Type B pancreatic cell (in vitro differentiated cells): Measurements from ENCODE around the gene ECI1. TPM values are rescaled to one million over a fixed set of nuclear protein-coding genes. Genes with fewer than 3 reads are reported as not detected.
A peak's percentile ranks its signal among the peaks of the same experiment; 100 is the strongest.

Experiments used
- DNase-seq: peaks from one replicate; pipeline ENCODE4 v3.0.0; 2021; ENCODE audit warnings: mixed read lengths; ENCODE audit not compliant: unreplicated experiment; ENCODE audit errors: extremely low spot score
- H3K27ac Mint-ChIP-seq: 2 replicates; pipeline ENCODE4 v1.8.0; 2021; ENCODE audit warnings: mild to moderate bottlenecking, mixed read lengths
- H3K27me3 Mint-ChIP-seq: 2 replicates; pipeline ENCODE4 v1.8.0; 2021; ENCODE audit warnings: mixed read lengths
- H3K36me3 Mint-ChIP-seq: 2 replicates; pipeline ENCODE4 v1.8.0; 2021; ENCODE audit warnings: mixed read lengths
- H3K4me1 Mint-ChIP-seq: one replicate; pipeline ENCODE4 v1.8.0; 2021; ENCODE audit warnings: mixed read lengths; ENCODE audit not compliant: unreplicated experiment
- H3K4me3 Mint-ChIP-seq: 2 replicates; pipeline ENCODE4 v1.8.0; 2021; ENCODE audit warnings: mild to moderate bottlenecking, mixed read lengths
- H3K9me3 Mint-ChIP-seq: 2 replicates; pipeline ENCODE4 v1.8.0; 2021; ENCODE audit warnings: mixed read lengths
- total RNA-seq: library from RNA; stranded (reverse); gene quantifications from 2 replicates; pipeline ENCODE4 v1.2.1, GENCODE V29; 2021; ENCODE audit warnings: low replicate concordance
- TF ChIP-seq, protein P1 (sequence below): fragments of 200-600 bp; sonication (generic); conservative IDR thresholded peaks from 2 replicates; pipeline ENCODE4 v1.5.0; 2021; ENCODE audit warnings: antibody characterized with exemption, mild to moderate bottlenecking

The ECI1 gene
- total RNA-seq, 1 donor from 2014 or later = 72.7 TPM

DNA sequence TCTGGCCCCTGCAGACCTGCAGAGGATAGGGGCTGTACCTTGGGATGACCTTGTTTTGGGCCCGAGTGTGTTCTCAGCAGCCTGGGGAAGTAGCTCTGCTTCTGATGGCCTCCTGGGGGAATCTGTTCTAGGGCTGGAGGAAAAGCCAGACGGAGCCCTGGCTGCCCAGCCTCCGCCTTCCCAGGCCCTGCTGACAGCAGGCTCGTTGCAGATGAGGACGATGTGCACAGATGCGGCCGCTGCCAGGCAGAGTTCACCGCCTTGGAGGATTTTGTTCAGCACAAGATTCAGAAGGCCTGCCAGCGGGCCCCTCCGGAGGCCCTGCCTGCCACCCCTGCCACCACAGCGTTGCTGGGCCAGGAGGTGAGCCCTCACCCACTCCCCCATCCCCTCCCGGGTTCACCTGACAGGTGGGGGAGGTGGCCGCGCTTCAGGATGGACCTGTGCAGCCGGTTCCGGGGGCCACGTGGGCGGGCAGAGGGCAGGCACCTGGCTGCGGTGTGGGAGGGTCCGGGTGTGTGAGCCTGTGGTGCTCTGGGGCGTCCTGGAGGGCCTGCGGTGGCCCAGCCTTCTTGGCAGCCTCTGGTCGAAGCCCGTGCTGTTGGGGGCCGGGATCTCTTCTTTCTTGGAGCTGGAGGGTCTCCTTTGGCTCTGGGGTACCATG is 23.1 kb downstream of the ECI1 start:
- DNase-seq = no peak
- Mint-ChIP-seq H3K4me3 (no peak overlapping the region), H3K4me1 (peaks cover 4% of the 10 kb centered on the region), H3K27ac (no peak overlapping the region), H3K36me3 (no peaks in the 10 kb centered on the region), H3K9me3 (no peaks in the 10 kb centered on the region), H3K27me3 (no peaks in the 10 kb centered on the region)
- TF ChIP-seq, protein P1, sequence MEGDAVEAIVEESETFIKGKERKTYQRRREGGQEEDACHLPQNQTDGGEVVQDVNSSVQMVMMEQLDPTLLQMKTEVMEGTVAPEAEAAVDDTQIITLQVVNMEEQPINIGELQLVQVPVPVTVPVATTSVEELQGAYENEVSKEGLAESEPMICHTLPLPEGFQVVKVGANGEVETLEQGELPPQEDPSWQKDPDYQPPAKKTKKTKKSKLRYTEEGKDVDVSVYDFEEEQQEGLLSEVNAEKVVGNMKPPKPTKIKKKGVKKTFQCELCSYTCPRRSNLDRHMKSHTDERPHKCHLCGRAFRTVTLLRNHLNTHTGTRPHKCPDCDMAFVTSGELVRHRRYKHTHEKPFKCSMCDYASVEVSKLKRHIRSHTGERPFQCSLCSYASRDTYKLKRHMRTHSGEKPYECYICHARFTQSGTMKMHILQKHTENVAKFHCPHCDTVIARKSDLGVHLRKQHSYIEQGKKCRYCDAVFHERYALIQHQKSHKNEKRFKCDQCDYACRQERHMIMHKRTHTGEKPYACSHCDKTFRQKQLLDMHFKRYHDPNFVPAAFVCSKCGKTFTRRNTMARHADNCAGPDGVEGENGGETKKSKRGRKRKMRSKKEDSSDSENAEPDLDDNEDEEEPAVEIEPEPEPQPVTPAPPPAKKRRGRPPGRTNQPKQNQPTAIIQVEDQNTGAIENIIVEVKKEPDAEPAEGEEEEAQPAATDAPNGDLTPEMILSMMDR = no peak

DNA sequence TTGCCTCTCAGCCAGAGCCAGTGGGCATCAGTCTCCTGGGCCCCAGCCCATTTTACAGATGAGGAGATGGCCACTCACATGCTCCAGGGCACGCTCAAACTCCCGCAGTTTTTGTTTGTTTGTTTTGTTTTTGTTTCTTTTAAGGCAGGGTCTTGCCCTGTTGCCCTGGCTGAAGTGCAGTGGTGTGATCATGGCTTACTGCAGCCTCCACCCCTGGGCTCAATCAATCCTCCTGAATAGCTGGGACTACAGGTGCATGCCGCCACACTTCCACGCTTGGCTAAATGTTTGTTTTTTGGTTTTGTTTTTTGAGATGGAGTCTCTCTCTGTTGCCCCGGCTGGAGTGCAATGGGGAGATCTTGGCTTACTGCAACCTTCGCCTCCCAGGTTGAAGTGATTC is 24.5 kb downstream of the ECI1 start:
- Mint-ChIP-seq H3K4me1 (peaks cover 4% of the 10 kb centered on the region), H3K36me3 (no peaks in the 10 kb centered on the region), H3K27ac (peak overlapping the region; percentile 35), H3K9me3 (no peaks in the 10 kb centered on the region), H3K4me3 (no peak overlapping the region), H3K27me3 (no peaks in the 10 kb centered on the region)
- TF ChIP-seq, protein P1 = no peak
- DNase-seq = no peak

DNA sequence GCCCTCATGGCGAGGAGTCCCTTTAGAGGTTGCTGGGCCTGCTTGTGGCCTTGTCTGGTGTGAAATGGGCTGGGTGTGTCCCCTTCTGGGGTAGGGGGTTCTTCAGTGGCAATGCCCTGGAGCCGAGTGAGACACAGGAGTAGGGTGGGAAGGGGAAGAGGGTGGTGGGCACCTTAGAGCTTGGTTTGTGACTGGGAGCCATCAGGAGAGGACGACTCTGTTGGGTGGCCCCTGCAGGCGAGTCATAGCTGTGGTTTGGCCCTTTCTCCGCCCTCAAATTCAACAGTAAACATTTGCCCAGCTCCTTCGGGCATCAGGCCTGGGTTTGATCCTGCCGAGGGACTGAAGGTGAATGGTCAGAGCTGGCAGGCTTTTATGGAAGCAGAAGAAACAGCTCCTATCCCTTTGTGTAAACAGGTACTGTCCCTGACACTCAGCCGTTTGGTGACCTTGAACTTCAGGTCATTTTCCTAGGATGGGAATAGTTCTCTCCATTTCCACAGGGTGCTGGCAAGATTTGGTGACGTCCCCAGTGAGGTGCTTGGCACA is 25.1 kb downstream of the ECI1 start:
- H3K4me3 Mint-ChIP-seq = peak overlapping the region; percentile 59
- peaks cover 4% of the 10 kb centered on the region for H3K4me1 Mint-ChIP-seq
- no peaks in the 10 kb centered on the region for H3K36me3 Mint-ChIP-seq
- DNase-seq = no peak
- no peaks in the 10 kb centered on the region for H3K9me3 Mint-ChIP-seq
- H3K27ac Mint-ChIP-seq = no peak overlapping the region
- H3K27me3 Mint-ChIP-seq = no peaks in the 10 kb centered on the region
- TF ChIP-seq, protein P1 = no peak

DNA sequence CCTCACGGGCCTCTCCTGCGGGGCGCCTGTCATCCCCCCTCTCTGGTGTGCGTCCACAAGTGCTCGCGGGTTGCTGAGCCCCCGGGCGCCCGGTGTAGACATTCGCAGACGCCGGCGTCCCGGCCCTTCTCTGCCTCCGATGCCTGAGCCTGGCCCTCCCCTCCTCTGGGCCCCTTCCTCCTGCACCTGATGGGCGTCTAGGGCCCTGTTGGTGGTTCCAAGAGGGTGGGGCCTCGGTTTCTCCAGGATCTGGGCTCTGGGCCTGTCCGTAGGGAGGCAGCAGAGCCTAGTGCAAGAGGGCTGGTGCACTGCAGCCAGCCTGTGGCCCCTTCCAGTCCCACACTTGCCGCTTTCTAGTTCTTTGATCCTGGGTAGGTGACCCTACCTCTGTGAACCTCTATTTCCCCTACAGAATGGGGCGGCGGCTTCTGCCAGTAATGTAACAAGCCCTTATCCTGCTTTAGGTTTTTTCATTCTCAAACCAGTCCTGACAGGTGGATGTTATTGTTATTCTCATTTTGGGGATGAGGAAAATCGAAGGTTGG is 27.4 kb downstream of the ECI1 start:
- TF ChIP-seq, protein P1 = no peak
- H3K36me3 Mint-ChIP-seq = no peaks in the 10 kb centered on the region
- no peak for DNase-seq
- peaks cover 4% of the 10 kb centered on the region for H3K4me1 Mint-ChIP-seq
- no peaks in the 10 kb centered on the region for H3K9me3 Mint-ChIP-seq
- peak overlapping the region; percentile 59 for H3K27ac Mint-ChIP-seq
- H3K4me3 Mint-ChIP-seq = peak overlapping the region; percentile 86
- H3K27me3 Mint-ChIP-seq = no peaks in the 10 kb centered on the region

DNA sequence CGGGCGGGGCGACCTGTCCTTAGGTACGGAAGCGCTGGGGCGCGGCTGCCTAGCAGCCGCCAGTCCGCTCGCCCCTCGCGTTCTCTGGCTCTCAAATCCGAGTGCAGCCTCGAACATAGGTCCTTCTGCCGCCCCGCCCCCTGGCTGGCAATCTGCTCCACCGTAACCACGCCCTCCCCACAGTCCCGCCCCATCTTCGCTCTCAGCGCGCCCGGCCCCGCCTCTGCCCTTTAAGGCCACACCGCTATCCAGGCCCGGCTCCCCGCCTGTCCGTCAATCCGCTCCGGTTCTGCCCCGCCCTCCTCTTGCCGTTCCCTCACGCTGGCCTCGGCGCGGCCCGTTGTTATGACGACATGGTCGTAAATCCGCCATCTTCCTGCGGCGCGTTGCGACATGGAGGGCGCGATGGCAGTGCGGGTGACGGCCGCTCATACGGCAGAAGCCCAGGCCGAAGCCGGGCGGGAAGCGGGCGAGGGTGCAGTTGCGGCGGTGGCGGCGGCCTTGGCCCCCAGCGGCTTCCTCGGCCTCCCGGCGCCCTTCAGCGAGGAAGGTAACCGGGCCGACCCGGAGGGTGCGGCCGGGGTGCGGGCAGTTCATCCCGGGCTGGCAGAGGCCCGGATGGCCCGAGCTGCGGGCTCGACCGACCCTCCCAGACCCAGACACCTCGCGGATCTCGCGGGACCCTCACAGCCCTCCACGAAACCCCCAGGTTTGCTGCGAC is 28.0 kb downstream of the ECI1 start, which contains the start of gene E4F1:
TSS of gene E4F1 (plus strand) at position 371 of the 721 bp plus-strand sequence. CDS start at position 394, 23 bp downstream.
- TF ChIP-seq, protein P1 = no peak
- no peaks in the 10 kb centered on the region for H3K9me3 Mint-ChIP-seq
- H3K27me3 Mint-ChIP-seq = no peaks in the 10 kb centered on the region
- H3K36me3 Mint-ChIP-seq = no peaks in the 10 kb centered on the region
- peaks cover 4% of the 10 kb centered on the region for H3K4me1 Mint-ChIP-seq
- H3K27ac Mint-ChIP-seq = peak within 1 kb of the TSS; percentile 74
- peak; percentile 100 for DNase-seq
- H3K4me3 Mint-ChIP-seq = peak within 1 kb of the TSS; percentile 87
